Kidney (tissue), 14 donors: ENCODE results near the gene ZNF331. TPM values are rescaled to one million over a fixed set of nuclear protein-coding genes. Genes with fewer than 3 reads are reported as not detected.

Experiments used
- DNase-seq, 5 donors: peaks; one replicate each; pipeline ENCODE4 v3.0.0-alpha.2; 2013 to 2020
- FAIRE-seq: peaks from 2 replicates; lab custom pipeline; 2012; peaks lifted over from hg19 to GRCh38; lab: Jason Lieb, UNC
- H3K27ac ChIP-seq, 2 donors: one replicate each; pipeline ENCODE4 v1.7.0; 2013; ENCODE audit warnings: low read depth in 2 of 2, low read length in 2 of 2, inconsistent platforms in 1 of 2
- H3K27me3 ChIP-seq: one replicate; pipeline ENCODE4 v1.7.1; 2013; ENCODE audit warnings: low read length, inconsistent platforms; ENCODE audit not compliant: control insufficient read depth, insufficient read depth
- H3K36me3 ChIP-seq, 3 donors: one replicate each; pipeline versions ENCODE4 v1.7.0 to v1.7.1; 2013; ENCODE audit warnings: low read length in 3 of 3, control low read depth in 1 of 3, inconsistent platforms in 1 of 3; ENCODE audit not compliant: insufficient read depth in 3 of 3, control insufficient read depth in 2 of 3
- H3K4me1 ChIP-seq, 3 donors: one replicate each; pipeline versions ENCODE4 v1.7.0 to v1.7.1; 2013; ENCODE audit warnings: low read length in 3 of 3, inconsistent platforms in 1 of 3, low read depth in 1 of 3; ENCODE audit not compliant: control insufficient read depth in 2 of 3, insufficient read depth in 2 of 3
- H3K4me3 ChIP-seq, 3 donors: one replicate each; pipeline versions ENCODE4 v1.7.0 to v1.8.1; 2013; ENCODE audit warnings: low read length in 3 of 3, control low read depth in 1 of 3, inconsistent platforms in 1 of 3
- H3K9ac ChIP-seq, 3 donors: one replicate each; pipeline versions ENCODE4 v1.7.0 to v1.7.1; 2013; ENCODE audit warnings: low read length in 3 of 3, control low read depth in 1 of 3, inconsistent platforms in 1 of 3
- H3K9me3 ChIP-seq, 3 donors: one replicate each; pipeline versions ENCODE4 v1.7.0 to v1.7.1; 2013; ENCODE audit warnings: low read length in 3 of 3, control low read depth in 1 of 3, inconsistent platforms in 1 of 3; ENCODE audit not compliant: control insufficient read depth in 2 of 3, insufficient read depth in 1 of 3
- CTCF ChIP-seq: IDR thresholded peaks from 3 replicates; pipeline ENCODE4 v1.5.1; 2012; ENCODE audit warnings: mild to moderate bottlenecking, moderate library complexity, borderline replicate concordance; ENCODE audit not compliant: insufficient read depth; ENCODE audit errors: extremely low read depth
- intact Hi-C: fragments of 100-400 bp; cut with DNase I; formaldehyde crosslinking; loops from one replicate; pipeline ENCODE4 v1.11.1; 2022
- polyA plus RNA-seq: library from polyadenylated mRNA; stranded (reverse); fragments of 350-450 nt; fragmentation: Illumina TruSeq; extraction: RNeasy Lipid Tissue Mini Kit (QIAGEN cat#74804); gene quantifications from one replicate; pipeline ENCODE4 v1.2.3, GENCODE V29; 2014; ENCODE audit warnings: low read depth, low replicate concordance; ENCODE audit not compliant: insufficient read depth
- total RNA-seq: library from RNA; stranded (reverse); fragmentation: NEBNext Ultra II Directional; extraction: Animal tissue kit (Norgen Biotek cat#: 25700); gene quantifications from one replicate; pipeline ENCODE4 v1.2.1, GENCODE V29; 2021
- donor health status: control.
- donor health status: control.
- donor health status: control.
- donor health status: control.
- donor health status: control.
- donor health status: DM: yes; HTN: yes; CAD: no.
- donor health status: Normal renal cell carcinoma (clear cell type).

The ZNF331 gene
- total and polyA plus RNA-seq, 2 donors from 2014 or later = 6.5 to 22.3 TPM

GRCh38 chr19:53520547-53521372 lies 17.2 kb upstream of the ZNF331 start:
- Histone ChIP-seq H3K4me3 (peak overlapping the region; percentile 65 to 85 (median 77)), H3K9ac (peak overlapping the region in 2 of 3 donors; percentile 27 to 42), H3K9me3 (peaks cover 0 to 8% (median 0%) of the 10 kb centered on the region in 3 donors), H3K27me3 (no peaks in the 10 kb centered on the region), H3K4me1 (peaks cover 0 to 9% (median 0%) of the 10 kb centered on the region in 3 donors), H3K27ac (peak overlapping the region; percentile 45 to 66), H3K36me3 (no peaks in the 10 kb centered on the region)
- intact Hi-C loops = no loop called here
- peak; percentile 95 for FAIRE-seq
- TF ChIP-seq CTCF = no peak
- DNase-seq = peak; percentile 98 to 100 (median 98)

- Histone ChIP-seq H3K9ac (peak overlapping the region in 1 of 3 donors; percentile 27), H3K9me3 (peaks cover 0 to 11% (median 0%) of the 10 kb centered on the region in 3 donors), H3K27me3 (no peaks in the 10 kb centered on the region), H3K36me3 (no peaks in the 10 kb centered on the region), H3K27ac (no peak overlapping the region), H3K4me1 (peaks cover 0 to 9% (median 0%) of the 10 kb centered on the region in 3 donors), H3K4me3 (peak overlapping the region; percentile 65 to 85 (median 77))
- intact Hi-C loops = no loop called here
- DNase-seq = peak in 1 of 5 donors; percentile 76
- FAIRE-seq = no peak
- no peak for TF ChIP-seq CTCF
These were observed 16.4 kb upstream of the ZNF331 start for GRCh38 chr19:53521373-53522202.

- Histone ChIP-seq H3K4me3 (no peak overlapping the region), H3K27me3 (no peaks in the 10 kb centered on the region), H3K9me3 (peaks cover 0 to 8% (median 0%) of the 10 kb centered on the region in 3 donors), H3K4me1 (peaks cover 0 to 9% (median 0%) of the 10 kb centered on the region in 3 donors), H3K27ac (no peak overlapping the region), H3K9ac (no peak overlapping the region), H3K36me3 (no peaks in the 10 kb centered on the region)
- FAIRE-seq = no peak
- intact Hi-C loops = no loop called here
- DNase-seq = no peak
- TF ChIP-seq CTCF = no peak
These were observed 12.0 kb upstream of the ZNF331 start for GRCh38 chr19:53525922-53526321.
